Measurements from ENCODE around the gene CDKN2C.

Gene CDKN2C

DNA sequence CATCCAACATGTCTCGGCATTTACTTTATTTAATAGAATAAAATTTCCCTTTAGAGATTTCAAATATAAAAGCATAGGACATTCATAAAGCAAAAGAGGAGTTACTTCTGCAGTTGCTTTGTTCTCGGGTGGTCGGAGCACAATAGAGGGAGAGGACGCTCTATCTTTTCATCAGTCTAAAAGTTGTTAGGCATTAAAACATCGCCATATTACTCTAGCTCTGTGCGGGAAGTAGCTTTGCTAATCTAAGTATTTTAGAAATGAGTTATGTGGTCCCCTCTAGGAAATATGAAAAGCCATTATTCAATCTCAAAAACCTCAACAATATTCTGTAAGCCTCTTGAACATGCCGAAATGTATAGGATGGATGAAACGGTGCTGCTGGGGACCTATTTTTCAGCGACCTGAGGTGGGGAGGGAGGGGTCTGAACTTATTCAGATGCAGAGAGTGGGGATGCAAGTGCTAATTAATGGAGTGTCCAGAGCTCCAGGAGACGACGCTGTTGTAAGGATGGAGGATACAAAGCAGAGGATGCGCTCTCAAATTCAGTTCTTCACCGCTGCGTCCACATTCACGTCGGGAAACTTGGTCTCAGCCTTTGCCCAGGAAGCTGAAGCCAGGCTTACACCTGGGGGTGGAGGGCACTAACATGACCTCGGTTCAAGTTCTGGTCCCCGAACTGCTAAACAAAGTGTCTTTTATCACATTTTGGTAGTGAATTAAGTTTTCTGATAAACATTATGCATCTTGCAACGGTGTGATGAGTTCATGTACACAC is 6.3 kb downstream of the CDKN2C start:
- no peak for FAIRE-seq
- TF ChIP-seq, protein P1, sequence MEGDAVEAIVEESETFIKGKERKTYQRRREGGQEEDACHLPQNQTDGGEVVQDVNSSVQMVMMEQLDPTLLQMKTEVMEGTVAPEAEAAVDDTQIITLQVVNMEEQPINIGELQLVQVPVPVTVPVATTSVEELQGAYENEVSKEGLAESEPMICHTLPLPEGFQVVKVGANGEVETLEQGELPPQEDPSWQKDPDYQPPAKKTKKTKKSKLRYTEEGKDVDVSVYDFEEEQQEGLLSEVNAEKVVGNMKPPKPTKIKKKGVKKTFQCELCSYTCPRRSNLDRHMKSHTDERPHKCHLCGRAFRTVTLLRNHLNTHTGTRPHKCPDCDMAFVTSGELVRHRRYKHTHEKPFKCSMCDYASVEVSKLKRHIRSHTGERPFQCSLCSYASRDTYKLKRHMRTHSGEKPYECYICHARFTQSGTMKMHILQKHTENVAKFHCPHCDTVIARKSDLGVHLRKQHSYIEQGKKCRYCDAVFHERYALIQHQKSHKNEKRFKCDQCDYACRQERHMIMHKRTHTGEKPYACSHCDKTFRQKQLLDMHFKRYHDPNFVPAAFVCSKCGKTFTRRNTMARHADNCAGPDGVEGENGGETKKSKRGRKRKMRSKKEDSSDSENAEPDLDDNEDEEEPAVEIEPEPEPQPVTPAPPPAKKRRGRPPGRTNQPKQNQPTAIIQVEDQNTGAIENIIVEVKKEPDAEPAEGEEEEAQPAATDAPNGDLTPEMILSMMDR (IDR thresholded peaks at IDR 0.05; ENCODE audit: insufficient read depth, missing control alignments) = no peak
- DNase-seq (ENCODE audit: insufficient read length, low spot score) = no peak

DNA sequence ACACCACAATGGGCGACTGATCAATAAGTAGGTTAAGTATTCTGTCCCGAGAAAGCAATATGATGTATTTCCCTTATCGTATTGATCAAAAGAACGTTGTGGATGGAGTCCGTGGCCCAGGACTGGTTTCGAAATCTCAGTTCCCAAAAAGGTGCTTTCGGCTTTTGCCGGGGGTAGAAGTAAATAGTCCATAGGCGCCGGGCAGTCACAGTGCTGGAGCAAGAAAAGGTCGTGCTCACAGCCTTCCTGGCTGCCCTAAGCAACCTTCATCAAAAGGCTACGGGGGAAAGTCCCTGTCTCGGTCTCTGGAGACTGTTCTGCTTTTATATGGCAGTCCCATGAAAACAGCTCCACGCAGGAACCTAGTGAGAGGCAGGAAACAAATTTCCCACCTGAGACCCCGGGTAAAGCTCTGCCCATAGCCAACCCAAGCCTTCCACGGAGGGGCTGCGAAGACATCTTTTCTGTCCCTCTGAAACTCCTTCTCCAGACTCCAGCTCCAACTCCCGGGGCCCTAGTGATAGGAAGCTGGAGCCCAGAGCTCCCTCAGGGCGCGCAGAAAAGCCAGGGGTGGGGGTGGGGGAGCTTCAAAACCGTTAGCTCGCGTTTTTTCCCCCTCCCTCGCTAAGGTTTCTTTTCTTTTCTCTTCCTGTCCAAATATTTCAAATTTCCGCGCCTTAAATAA is 7.0 kb downstream of the CDKN2C start:
- no peak for DNase-seq (ENCODE audit: insufficient read length, low spot score)
- TF ChIP-seq, protein P1 (IDR thresholded peaks at IDR 0.05; ENCODE audit: insufficient read depth, missing control alignments) = no peak
- FAIRE-seq = no peak

DNA sequence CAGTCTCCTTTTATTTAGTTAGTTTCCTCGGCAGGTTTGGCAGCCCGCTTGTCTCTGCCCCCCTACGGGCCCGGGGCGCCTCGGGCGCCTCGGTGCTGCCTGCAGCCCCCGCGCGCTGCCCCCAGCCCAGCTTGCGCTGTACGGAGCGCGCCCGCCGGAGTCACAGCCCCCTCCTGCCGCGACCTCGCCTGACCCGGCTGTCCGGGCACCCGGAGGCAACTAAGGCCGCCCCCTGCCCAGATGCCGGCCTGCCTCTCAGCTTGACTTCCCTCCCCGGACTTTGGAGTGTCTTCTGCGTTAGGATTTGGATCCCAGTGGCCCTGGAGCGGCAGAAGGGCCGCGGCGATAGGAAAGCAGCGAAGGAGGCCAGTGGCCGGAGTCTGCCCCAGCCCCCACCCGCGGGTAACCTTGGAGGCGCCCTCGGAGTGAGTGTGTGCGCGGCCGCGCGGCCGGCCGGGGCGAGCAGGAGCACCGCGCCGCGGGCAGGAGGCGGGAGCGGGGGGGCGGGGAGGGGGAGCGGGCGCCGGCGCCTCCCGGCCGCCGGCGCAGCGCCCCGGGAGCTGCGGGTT is 7.6 kb downstream of the CDKN2C start:
- TF ChIP-seq, protein P1 (IDR thresholded peaks at IDR 0.05; ENCODE audit: insufficient read depth, missing control alignments) = no peak
- DNase-seq (ENCODE audit: insufficient read length, low spot score) = peak; percentile 23
- FAIRE-seq = no peak

DNA sequence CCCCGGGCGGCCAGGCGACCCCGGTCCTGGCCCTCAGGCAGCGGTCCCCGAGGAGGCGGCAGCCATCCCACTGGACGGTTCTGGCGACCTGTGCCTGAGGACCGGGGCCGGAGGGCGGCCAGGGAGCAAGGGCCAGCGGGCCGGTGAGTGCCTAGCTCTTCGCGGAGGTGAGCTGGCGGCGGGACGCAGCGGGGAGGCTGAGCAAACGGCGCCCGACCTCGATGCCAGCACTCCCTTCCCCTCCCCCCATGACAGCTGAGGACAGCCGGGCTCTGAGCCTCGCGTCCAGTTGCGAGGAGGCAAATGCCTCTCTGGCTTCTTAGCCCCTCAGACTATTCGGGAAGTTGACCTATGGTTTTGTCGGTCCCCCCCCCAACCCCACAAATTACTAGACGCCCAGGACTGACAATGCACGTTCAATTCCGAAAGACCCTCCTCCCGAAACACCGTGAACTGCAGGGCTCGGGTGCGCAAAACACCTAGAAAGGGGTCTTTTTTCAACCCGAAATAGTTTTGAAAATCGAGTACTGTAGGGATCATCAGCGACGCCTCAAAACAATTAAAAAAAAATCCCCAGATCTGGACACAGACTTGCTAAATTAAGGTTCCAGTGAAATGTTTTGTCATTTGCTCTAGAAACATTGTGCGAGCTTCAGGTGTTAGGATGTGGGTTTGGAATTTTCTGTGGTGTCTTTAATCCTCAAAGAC is 8.3 kb downstream of the CDKN2C start:
- TF ChIP-seq, protein P1 (IDR thresholded peaks at IDR 0.05; ENCODE audit: insufficient read depth, missing control alignments) = no peak
- peak; percentile 21 for DNase-seq (ENCODE audit: insufficient read length, low spot score)
- no peak for FAIRE-seq

DNA sequence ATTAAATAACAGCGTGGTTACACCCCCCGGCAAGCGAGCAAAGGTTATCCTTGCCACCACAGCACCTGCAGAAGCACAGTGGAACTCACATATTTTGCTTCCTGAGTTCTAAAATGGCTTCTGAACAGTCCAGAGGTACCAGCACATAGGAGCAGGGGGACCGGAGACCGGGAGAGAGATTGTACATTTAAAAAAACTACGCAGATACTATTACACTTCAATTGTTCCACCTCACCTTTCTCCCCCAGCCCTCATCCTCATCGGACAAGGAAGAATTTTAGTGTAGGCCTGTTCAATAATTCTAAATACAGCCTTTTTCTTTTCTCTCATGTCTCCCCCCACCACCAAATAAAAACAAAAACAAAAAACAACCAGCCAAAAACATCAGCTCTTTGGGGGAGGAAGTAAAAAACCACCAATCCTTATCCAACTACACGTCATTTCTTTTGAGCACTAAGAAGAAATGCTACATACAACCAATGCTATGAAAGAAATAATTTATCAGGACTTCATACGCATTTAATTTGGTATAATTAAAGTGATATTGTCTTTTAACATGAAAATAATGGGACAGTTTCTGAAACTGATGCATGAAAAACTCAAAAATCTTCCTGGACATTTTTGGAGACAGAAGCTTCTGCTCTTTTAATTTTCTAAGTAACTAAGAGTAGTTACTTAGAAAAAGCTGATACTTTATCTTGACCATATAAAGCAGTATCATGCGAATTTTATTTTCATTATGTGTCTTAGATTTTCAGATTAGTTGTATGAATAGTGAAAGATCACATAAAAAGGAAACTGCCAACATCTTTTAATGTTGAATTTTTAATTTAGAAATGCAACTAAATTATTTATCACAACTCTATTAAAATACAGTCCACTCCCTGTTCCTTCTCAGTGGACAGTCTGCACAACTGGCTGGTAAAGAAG is 9.1 kb downstream of the CDKN2C start:
- TF ChIP-seq, protein P1 (IDR thresholded peaks at IDR 0.05; ENCODE audit: insufficient read depth, missing control alignments) = no peak
- no peak for DNase-seq (ENCODE audit: insufficient read length, low spot score)
- FAIRE-seq = no peak

DNA sequence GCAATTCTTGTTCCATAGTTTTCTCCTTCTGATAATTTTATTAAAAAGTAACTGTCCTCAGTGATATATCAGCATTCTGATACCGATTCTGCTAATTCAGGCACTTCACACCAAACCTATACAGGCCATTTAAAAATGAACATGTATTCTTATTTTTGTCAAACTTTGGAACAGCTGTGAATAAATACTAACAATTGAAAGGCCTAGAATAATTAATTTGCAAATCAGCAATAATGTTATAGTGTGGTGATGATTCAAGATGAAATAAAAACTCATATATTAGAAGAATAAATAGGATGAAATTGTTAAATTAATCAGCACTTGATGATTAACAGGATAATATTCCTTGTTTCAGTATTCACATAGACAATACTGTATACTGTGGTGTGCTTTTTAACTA is 9.9 kb downstream of the CDKN2C start:
- FAIRE-seq (no peak), DNase-seq (ENCODE audit: insufficient read length, low spot score) (no peak)
- TF ChIP-seq, protein P1 (IDR thresholded peaks at IDR 0.05; ENCODE audit: insufficient read depth, missing control alignments) = no peak

Measured in D721Med (cell line).